Prostate gland (tissue), 2 donors: ENCODE measurements around the gene KCTD17. TPM values are rescaled to one million over a fixed set of nuclear protein-coding genes. Genes with fewer than 3 reads are reported as not detected.
A peak's percentile ranks its signal among the peaks of the same experiment; 100 is the strongest.

ENCODE experiments used
- DNase-seq: peaks from one replicate; pipeline ENCODE4 v3.0.0-alpha.2; 2019; ENCODE audit warnings: low spot score
- H3K27ac ChIP-seq, 2 donors: fragments of 200-600 bp; sonication (generic); 2 replicates each; pipeline ENCODE4 v1.5.1; 2017 to 2019
- H3K27me3 ChIP-seq: fragments of 200-600 bp; sonication (generic); replicated peaks from 2 replicates; pipeline ENCODE4 v1.5.1; 2019; ENCODE audit not compliant: insufficient read depth
- H3K36me3 ChIP-seq, 2 donors: fragments of 200-600 bp; sonication (generic); 1 replicate in 1 of 2; 2 replicates in 1 of 2; pipeline versions ENCODE4 v1.5.1 to v1.8.1; 2017 to 2019
- H3K4me1 ChIP-seq: fragments of 200-600 bp; sonication (generic); replicated peaks from 2 replicates; pipeline ENCODE4 v1.5.1; 2019
- H3K4me3 ChIP-seq, 2 donors: fragments of 200-600 bp; sonication (generic); 2 replicates each; pipeline ENCODE4 v1.5.1; 2017 to 2019
- H3K9me3 ChIP-seq: fragments of 200-600 bp; sonication (generic); 2 replicates; pipeline ENCODE4 v1.5.1; 2017
- CTCF ChIP-seq, 4 experiments: fragments of 200-600 bp in 2 of 4; fragments of 450-650 bp in 2 of 4; sonication (generic) in 2 of 4; IDR thresholded peaks; 1 replicate in 3 of 4; 2 replicates in 1 of 4; pipeline ENCODE4 v1.5.1; 2016 to 2019; ENCODE audit warnings: antibody characterized with exemption in 4 of 4, mild to moderate bottlenecking in 2 of 4, moderate library complexity in 2 of 4
- POLR2A ChIP-seq: fragments of 450-650 bp; IDR thresholded peaks from one replicate; pipeline ENCODE4 v1.6.1; 2016; ENCODE audit warnings: antibody characterized with exemption, mild to moderate bottlenecking
- POLR2AphosphoS5 ChIP-seq: sonication (generic); formaldehyde crosslinking; IDR thresholded peaks from one replicate; pipeline ENCODE4 v1.6.1; 2017; ENCODE audit warnings: antibody characterized with exemption
- WGBS: methylation state at CpG from one replicate; pipeline ENCODE4 v1.1.5; 2018; 5-methylcytosine and 5-hydroxymethylcytosine counted together
- intact Hi-C: fragments of 100-400 bp; cut with DNase I; formaldehyde crosslinking; loops from one replicate; pipeline ENCODE4 v1.14.2; 2022
- total RNA-seq, 2 donors: library from RNA; depleted of rRNA; stranded (reverse); fragments of >200 nt; gene quantifications; one replicate each; pipeline ENCODE4 v1.1.0, GENCODE V29; 2016

Gene KCTD17
- total RNA-seq, 2 donors from 2014 or later, result 7.8 to 32.4 TPM

GRCh38 chr22:37074537-37074936 is 23.0 kb downstream of the KCTD17 start:
- DNase-seq, result no peak
- intact Hi-C loops, result loop anchor here (10.0 kb wide), 1 partner anchor 130 kb away; no protein-coding TSS in a partner anchor
- Histone ChIP-seq H3K36me3 (no peaks in the 10 kb centered on the region), H3K4me1 (no peaks in the 10 kb centered on the region), H3K9me3 (no peaks in the 10 kb centered on the region), H3K27me3 (no peaks in the 10 kb centered on the region), H3K4me3 (no peak overlapping the region), H3K27ac (no peak overlapping the region)
- TF ChIP-seq CTCF (IDR thresholded peaks at IDR 0.05) (no peak), POLR2A (no peak)
- WGBS, result 59% methylated on average over 16 of the region's 16 CpGs

- 36% methylated on average over 14 of the region's 17 CpGs for WGBS
- no peak overlapping the region for H3K4me3 ChIP-seq
- no peaks in the 10 kb centered on the region for H3K27me3 ChIP-seq
- no peaks in the 10 kb centered on the region for H3K36me3 ChIP-seq
- intact Hi-C loops, result loop anchor here (10.0 kb wide), 1 partner anchor 130 kb away; no protein-coding TSS in a partner anchor
- H3K4me1 ChIP-seq, result no peaks in the 10 kb centered on the region
- TF ChIP-seq CTCF (IDR thresholded peaks at IDR 0.05) (no peak), POLR2AphosphoS5 (no peak), POLR2A (no peak)
- H3K9me3 ChIP-seq, result no peaks in the 10 kb centered on the region
- H3K27ac ChIP-seq, result no peak overlapping the region
- DNase-seq, result no peak
Observed at GRCh38 chr22:37075046-37075445, 23.5 kb downstream of the KCTD17 start.

DNA sequence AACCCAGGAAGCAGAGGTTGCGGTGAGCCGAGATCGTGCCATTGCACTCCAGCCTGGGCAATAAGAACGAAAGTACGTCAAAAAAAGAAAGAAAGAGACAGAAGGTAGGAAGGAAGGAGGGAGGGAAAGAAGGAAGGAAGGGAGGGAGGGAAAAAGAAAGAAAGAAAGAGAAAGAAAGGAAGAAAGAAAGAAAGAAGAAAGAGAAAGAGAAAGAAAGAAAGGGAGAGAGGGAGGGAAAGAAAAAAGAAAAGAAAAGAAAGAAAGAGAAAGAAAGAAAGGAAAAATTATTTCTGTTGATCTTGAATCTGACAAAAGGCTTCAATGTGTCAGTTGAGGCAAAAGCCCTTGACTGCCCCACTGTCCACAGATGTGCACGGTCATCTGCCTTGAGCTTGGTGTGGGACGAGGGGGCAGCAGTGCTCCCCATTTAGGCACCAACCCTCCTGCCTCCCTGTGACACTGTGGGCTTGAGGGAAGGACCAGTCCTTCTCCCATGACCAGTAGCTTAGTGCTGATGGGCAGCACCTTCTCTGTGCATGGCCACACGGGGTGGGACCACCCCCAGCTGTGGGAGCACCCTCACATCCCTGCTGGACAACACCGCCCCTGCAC is 24.4 kb downstream of the KCTD17 start:
- DNase-seq, result no peak
- no peaks in the 10 kb centered on the region for H3K9me3 ChIP-seq
- H3K4me1 ChIP-seq, result no peaks in the 10 kb centered on the region
- intact Hi-C loops, result loop anchor here (10.0 kb wide), 1 partner anchor 129 kb away; no protein-coding TSS in a partner anchor
- H3K4me3 ChIP-seq, result no peak overlapping the region
- 79% methylated on average over 9 of the region's 9 CpGs for WGBS
- H3K27ac ChIP-seq, result no peak overlapping the region
- no peaks in the 10 kb centered on the region for H3K27me3 ChIP-seq
- TF ChIP-seq POLR2A (no peak), CTCF (IDR thresholded peaks at IDR 0.05) (no peak), POLR2AphosphoS5 (no peak)
- no peaks in the 10 kb centered on the region for H3K36me3 ChIP-seq

GRCh38 chr22:37077802-37078448 is 26.4 kb downstream of the KCTD17 start:
- no peak overlapping the region for H3K4me3 ChIP-seq
- H3K4me1 ChIP-seq, result no peaks in the 10 kb centered on the region
- H3K27ac ChIP-seq, result no peak overlapping the region
- DNase-seq, result peak; percentile 32
- 27% methylated on average over 15 of the region's 15 CpGs for WGBS
- H3K27me3 ChIP-seq, result no peaks in the 10 kb centered on the region
- no peaks in the 10 kb centered on the region for H3K9me3 ChIP-seq
- H3K36me3 ChIP-seq, result no peaks in the 10 kb centered on the region
- TF ChIP-seq CTCF (IDR thresholded peaks at IDR 0.05) (peak; percentile 70 to 88 (median 80)), POLR2AphosphoS5 (peak; percentile 32), POLR2A (no peak)
- intact Hi-C loops, result loop anchor here (10.0 kb wide), 1 partner anchor 127 kb away; no protein-coding TSS in a partner anchor
